WTC11 (cell line): ENCODE data around the gene PGGHG. TPM values are rescaled to one million over a fixed set of nuclear protein-coding genes. Genes with fewer than 3 reads are reported as not detected.
"Not testable (repeated sequence)": the region's sequence is repeated elsewhere in the genome, so short reads cannot be mapped to it uniquely, and the experiment has no call there.

ENCODE experiments used
- ATAC-seq: fragments of 200-7000 bp; cut with Tn5 transposase; 2 replicates; pipeline ENCODE4 v1.10.0; 2021; ENCODE audit warnings: mild to moderate bottlenecking, moderate library complexity
- CTCF ChIA-PET: fragments of 300-600 bp; sonication (Branson Sonifier 250); formaldehyde crosslinking; loops from one replicate; lab custom pipeline; 2021; ENCODE audit warnings: antibody characterized with exemption; lab: Charles Lee
- POLR2A ChIA-PET: fragments of 350-600 bp; sonication (Branson Sonifier 250); formaldehyde crosslinking; loops from one replicate; lab custom pipeline; 2021; ENCODE audit warnings: antibody characterized with exemption; lab: Charles Lee
- DNase-seq: peaks from one replicate; pipeline ENCODE4 v3.0.0; 2021; ENCODE audit warnings: low spot score
- H3K27ac Mint-ChIP-seq: 2 replicates; pipeline ENCODE4 v1.8.0; 2021; ENCODE audit warnings: mixed read lengths
- H3K27me3 Mint-ChIP-seq: 2 replicates; pipeline ENCODE4 v1.8.0; 2021; ENCODE audit warnings: low read depth, mild to moderate bottlenecking, moderate library complexity, mixed read lengths
- H3K36me3 Mint-ChIP-seq: 2 replicates; pipeline ENCODE4 v1.8.0; 2021; ENCODE audit warnings: mixed read lengths
- H3K4me1 Mint-ChIP-seq: 2 replicates; pipeline ENCODE4 v1.8.0; 2022; ENCODE audit warnings: mixed read lengths
- H3K4me3 Mint-ChIP-seq: 2 replicates; pipeline ENCODE4 v1.8.0; 2021; ENCODE audit warnings: mild to moderate bottlenecking, moderate library complexity, mixed read lengths
- H3K9me3 Mint-ChIP-seq: 2 replicates; pipeline ENCODE4 v1.8.0; 2021; ENCODE audit warnings: mixed read lengths
- CREB1 ChIP-seq: sonication (generic); formaldehyde crosslinking; IDR thresholded peaks from 2 replicates; pipeline ENCODE4 v1.8.0; 2023; ENCODE audit warnings: mild to moderate bottlenecking, missing genetic modification reagents
- GABPB1 ChIP-seq: sonication (generic); formaldehyde crosslinking; IDR thresholded peaks from 2 replicates; pipeline ENCODE4 v1.8.1; 2023; ENCODE audit warnings: mild to moderate bottlenecking, missing genetic modification reagents
- GTF2I ChIP-seq: fragments of 250-450 bp; sonication (Bioruptor Pico); conservative IDR thresholded peaks from 2 replicates; pipeline ENCODE4 v1.4.0; 2021; ENCODE audit warnings: mild to moderate bottlenecking
- HMGA2 ChIP-seq: fragments of 250-450 bp; sonication (Bioruptor Pico); IDR thresholded peaks from 2 replicates; pipeline ENCODE4 v1.4.0; 2021; ENCODE audit warnings: mild to moderate bottlenecking, moderate library complexity
- IRF2 ChIP-seq: sonication (generic); formaldehyde crosslinking; IDR thresholded peaks from 2 replicates; pipeline ENCODE4 v1.8.0; 2022; ENCODE audit warnings: low read depth, missing genetic modification reagents, borderline replicate concordance
- JAZF1 ChIP-seq: fragments of 250-450 bp; sonication (Bioruptor Pico); IDR thresholded peaks from 2 replicates; pipeline ENCODE4 v1.9.0; 2021; ENCODE audit warnings: moderate library complexity, mild to moderate bottlenecking, inconsistent platforms
- JUN ChIP-seq: sonication (generic); formaldehyde crosslinking; IDR thresholded peaks from 2 replicates; pipeline ENCODE4 v1.8.0; 2023; ENCODE audit warnings: mild to moderate bottlenecking, missing genetic modification reagents
- KAT7 ChIP-seq: sonication (generic); formaldehyde crosslinking; IDR thresholded peaks from 2 replicates; pipeline ENCODE4 v1.8.1; 2023; ENCODE audit warnings: missing genetic modification reagents, mild to moderate bottlenecking, borderline replicate concordance
- MXD4 ChIP-seq: fragments of 250-450 bp; sonication (Bioruptor Pico); IDR thresholded peaks from 2 replicates; pipeline ENCODE4 v1.8.0; 2021; ENCODE audit warnings: mild to moderate bottlenecking, moderate library complexity, borderline replicate concordance
- NR1H2 ChIP-seq: sonication (generic); formaldehyde crosslinking; IDR thresholded peaks from 2 replicates; pipeline ENCODE4 v1.9.0; 2021; ENCODE audit warnings: mild to moderate bottlenecking, moderate library complexity, missing genetic modification reagents
- PRRX2 ChIP-seq: fragments of 250-450 bp; sonication (Bioruptor Pico); IDR thresholded peaks from 2 replicates; pipeline ENCODE4 v1.8.0; 2021; ENCODE audit warnings: mild to moderate bottlenecking
- RORB ChIP-seq: fragments of 250-450 bp; sonication (Bioruptor Pico); IDR thresholded peaks from 2 replicates; pipeline ENCODE4 v1.9.0; 2021; ENCODE audit warnings: mild to moderate bottlenecking
- ZBTB21 ChIP-seq: sonication (generic); formaldehyde crosslinking; IDR thresholded peaks from 2 replicates; pipeline ENCODE4 v1.8.1; 2023; ENCODE audit warnings: mild to moderate bottlenecking, missing genetic modification reagents, borderline replicate concordance
- ZNF232 ChIP-seq: sonication (generic); formaldehyde crosslinking; IDR thresholded peaks from 2 replicates; pipeline ENCODE4 v1.8.0; 2022; ENCODE audit warnings: mild to moderate bottlenecking, missing genetic modification reagents
- ZNF317 ChIP-seq: sonication (generic); formaldehyde crosslinking; IDR thresholded peaks from 2 replicates; pipeline ENCODE4 v1.8.1; 2023; ENCODE audit warnings: low read depth, mild to moderate bottlenecking, moderate library complexity, missing genetic modification reagents, borderline replicate concordance
- ZNF396 ChIP-seq: fragments of 250-450 bp; sonication (Bioruptor Pico); IDR thresholded peaks from 2 replicates; pipeline ENCODE4 v1.8.0; 2021; ENCODE audit warnings: mild to moderate bottlenecking, moderate library complexity, borderline replicate concordance
- ZNF671 ChIP-seq: fragments of 250-450 bp; sonication (Bioruptor Pico); IDR thresholded peaks from 2 replicates; pipeline ENCODE4 v1.8.0; 2021; ENCODE audit warnings: mild to moderate bottlenecking
- total RNA-seq: library from RNA; stranded (reverse); gene quantifications from 3 replicates; pipeline ENCODE4 v1.2.3, GENCODE V29; 2021
- TF ChIP-seq, protein P1 (sequence below): sonication (generic); formaldehyde crosslinking; IDR thresholded peaks from 2 replicates; pipeline ENCODE4 v1.8.1; 2022; ENCODE audit warnings: missing genetic modification reagents, borderline replicate concordance
- TF ChIP-seq, protein P2 (sequence below): sonication (generic); formaldehyde crosslinking; IDR thresholded peaks from 2 replicates; pipeline ENCODE4 v1.8.0; 2022; ENCODE audit warnings: mild to moderate bottlenecking, missing genetic modification reagents
- TF ChIP-seq, protein P3 (sequence below): sonication (generic); formaldehyde crosslinking; IDR thresholded peaks from 2 replicates; pipeline ENCODE4 v1.8.1; 2022; ENCODE audit warnings: low read depth, missing genetic modification reagents, borderline replicate concordance
- TF ChIP-seq, protein P4 (sequence below): sonication (generic); formaldehyde crosslinking; IDR thresholded peaks from 2 replicates; pipeline ENCODE4 v1.8.0; 2023; ENCODE audit warnings: missing genetic modification reagents
- TF ChIP-seq, protein P5 (sequence below): sonication (generic); formaldehyde crosslinking; IDR thresholded peaks from 2 replicates; pipeline ENCODE4 v1.8.1; 2022; ENCODE audit warnings: mild to moderate bottlenecking, moderate library complexity, missing genetic modification reagents
- TF ChIP-seq, protein P6 (sequence below): sonication (generic); formaldehyde crosslinking; IDR thresholded peaks from 2 replicates; pipeline ENCODE4 v1.8.1; 2022; ENCODE audit warnings: mild to moderate bottlenecking, missing genetic modification reagents, moderate library complexity, borderline replicate concordance

PGGHG gene
- total RNA-seq, 1 experiment from 2014 or later = 74.9 TPM

DNA sequence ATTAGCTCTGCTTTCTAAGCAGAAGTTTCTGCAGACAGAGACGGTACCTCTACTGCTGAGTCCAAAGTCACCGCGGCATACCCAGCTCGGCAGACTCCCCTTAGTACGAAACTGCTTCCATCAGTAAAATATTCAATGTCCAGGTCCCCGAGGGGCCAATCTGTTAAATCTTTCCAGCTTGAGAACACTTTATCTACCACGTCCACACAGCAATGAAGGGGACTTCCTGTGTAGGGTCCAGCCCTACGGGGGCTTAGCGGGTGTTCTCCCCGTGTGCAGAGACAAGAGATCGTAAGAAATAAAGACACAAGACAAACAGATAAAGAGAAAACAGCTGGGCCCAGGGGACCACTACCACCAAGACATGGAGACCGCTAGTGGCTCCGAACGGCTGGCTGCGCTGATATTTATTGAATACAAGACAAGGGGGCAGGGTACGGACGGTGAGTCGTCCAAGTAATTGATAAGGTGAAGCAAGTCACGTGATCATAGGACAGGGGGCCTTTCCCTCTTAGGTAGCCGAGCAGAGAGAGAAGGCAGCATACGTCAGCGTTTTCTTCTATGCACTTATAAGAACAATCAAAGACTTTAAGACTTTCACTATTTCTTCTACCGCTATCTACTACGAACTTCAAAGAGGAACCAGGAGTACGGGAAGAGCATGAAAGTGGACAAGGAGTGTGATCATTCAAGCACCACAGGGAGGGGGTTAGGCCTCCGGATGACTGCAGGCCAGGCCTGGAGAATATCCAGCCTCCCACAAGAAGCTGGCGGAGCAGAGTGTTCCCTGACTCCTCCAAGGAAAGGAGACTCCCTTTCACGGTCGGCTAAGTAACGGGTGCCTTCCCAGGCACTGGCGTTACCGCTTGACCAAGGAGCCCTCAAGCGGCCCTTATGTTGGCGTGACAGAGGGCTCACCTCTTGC lies 35.9 kb downstream of the PGGHG start:
- POLR2A ChIA-PET = interaction anchor here (0.8 kb wide), 1 partner anchor 9 kb away, joined by 3 read pairs; no protein-coding TSS in a partner anchor

DNA sequence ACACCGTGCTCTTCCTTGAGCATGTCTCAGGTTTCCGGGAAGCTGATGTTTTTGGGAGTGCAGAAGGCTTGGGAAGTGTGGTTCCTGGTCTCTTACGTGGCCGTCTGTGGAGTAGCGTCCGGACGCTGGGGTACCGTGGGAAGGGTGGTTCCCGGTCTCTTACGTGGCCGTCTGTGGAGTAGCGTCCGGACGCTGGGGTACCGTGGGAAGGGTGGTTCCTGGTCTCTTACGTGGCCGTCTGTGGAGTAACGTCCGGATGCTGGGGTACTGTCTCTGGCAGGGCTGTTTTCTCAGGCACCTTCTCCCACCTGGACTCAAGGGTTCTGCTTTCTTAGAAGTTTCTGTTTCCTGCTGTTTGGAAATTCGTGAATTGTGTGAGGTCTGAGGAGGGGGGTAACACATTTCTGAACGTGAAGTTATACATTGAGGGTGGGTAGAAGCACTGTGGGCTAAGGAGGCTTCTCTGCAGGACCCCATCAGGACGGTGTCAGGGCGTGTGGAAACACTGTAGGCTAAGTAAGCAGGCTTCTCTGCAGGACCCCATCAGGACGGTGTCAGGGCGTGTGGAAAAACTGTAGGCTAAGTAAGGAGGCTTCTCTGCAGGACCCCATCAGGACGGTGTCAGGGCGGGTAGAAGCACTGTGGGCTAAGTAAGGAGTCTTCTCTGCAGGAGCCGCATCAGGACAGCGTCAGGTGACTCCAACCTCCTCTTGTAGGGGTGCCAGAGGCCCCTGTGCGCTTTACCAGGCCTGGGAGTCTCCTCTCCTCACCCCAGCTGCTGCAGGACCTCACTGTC lies 37.1 kb downstream of the PGGHG start:
- CTCF ChIA-PET = no interaction called here
- ATAC-seq (no peak), DNase-seq (no peak)
- no peaks in the 10 kb centered on the region for H3K27me3 Mint-ChIP-seq
- H3K4me1 Mint-ChIP-seq = peaks cover 41% of the 10 kb centered on the region
- peaks cover 12% of the 10 kb centered on the region for H3K9me3 Mint-ChIP-seq
- H3K36me3 Mint-ChIP-seq = peaks cover 6% of the 10 kb centered on the region
- POLR2A ChIA-PET = interaction anchor here (0.6 kb wide), 1 partner anchor 47 kb away, joined by 3 read pairs; no protein-coding TSS in a partner anchor
- peak overlapping the region; percentile 75; the same call in 1 of the 2 replicates for H3K27ac Mint-ChIP-seq
- TF ChIP-seq ZNF671 (CRISPR knock-in tag) (no peak), HMGA2 (CRISPR knock-in tag) (no peak), MXD4 (CRISPR knock-in tag) (no peak), KAT7 (no peak), GTF2I (CRISPR knock-in tag) (no peak), RORB (CRISPR knock-in tag) (no peak), ZBTB21 (CRISPR knock-in tag) (no peak), CREB1 (CRISPR knock-in tag) (no peak)
- TF ChIP-seq, protein P1, sequence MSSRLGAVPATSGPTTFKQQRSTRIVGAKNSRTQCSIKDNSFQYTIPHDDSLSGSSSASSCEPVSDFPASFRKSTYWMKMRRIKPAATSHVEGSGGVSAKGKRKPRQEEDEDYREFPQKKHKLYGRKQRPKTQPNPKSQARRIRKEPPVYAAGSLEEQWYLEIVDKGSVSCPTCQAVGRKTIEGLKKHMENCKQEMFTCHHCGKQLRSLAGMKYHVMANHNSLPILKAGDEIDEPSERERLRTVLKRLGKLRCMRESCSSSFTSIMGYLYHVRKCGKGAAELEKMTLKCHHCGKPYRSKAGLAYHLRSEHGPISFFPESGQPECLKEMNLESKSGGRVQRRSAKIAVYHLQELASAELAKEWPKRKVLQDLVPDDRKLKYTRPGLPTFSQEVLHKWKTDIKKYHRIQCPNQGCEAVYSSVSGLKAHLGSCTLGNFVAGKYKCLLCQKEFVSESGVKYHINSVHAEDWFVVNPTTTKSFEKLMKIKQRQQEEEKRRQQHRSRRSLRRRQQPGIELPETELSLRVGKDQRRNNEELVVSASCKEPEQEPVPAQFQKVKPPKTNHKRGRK = no peak
- TF ChIP-seq, protein P2, sequence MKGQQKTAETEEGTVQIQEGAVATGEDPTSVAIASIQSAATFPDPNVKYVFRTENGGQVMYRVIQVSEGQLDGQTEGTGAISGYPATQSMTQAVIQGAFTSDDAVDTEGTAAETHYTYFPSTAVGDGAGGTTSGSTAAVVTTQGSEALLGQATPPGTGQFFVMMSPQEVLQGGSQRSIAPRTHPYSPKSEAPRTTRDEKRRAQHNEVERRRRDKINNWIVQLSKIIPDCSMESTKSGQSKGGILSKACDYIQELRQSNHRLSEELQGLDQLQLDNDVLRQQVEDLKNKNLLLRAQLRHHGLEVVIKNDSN (CRISPR knock-in tag) = no peak
- TF ChIP-seq, protein P3, sequence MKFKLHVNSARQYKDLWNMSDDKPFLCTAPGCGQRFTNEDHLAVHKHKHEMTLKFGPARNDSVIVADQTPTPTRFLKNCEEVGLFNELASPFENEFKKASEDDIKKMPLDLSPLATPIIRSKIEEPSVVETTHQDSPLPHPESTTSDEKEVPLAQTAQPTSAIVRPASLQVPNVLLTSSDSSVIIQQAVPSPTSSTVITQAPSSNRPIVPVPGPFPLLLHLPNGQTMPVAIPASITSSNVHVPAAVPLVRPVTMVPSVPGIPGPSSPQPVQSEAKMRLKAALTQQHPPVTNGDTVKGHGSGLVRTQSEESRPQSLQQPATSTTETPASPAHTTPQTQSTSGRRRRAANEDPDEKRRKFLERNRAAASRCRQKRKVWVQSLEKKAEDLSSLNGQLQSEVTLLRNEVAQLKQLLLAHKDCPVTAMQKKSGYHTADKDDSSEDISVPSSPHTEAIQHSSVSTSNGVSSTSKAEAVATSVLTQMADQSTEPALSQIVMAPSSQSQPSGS = no peak
- TF ChIP-seq, protein P4, sequence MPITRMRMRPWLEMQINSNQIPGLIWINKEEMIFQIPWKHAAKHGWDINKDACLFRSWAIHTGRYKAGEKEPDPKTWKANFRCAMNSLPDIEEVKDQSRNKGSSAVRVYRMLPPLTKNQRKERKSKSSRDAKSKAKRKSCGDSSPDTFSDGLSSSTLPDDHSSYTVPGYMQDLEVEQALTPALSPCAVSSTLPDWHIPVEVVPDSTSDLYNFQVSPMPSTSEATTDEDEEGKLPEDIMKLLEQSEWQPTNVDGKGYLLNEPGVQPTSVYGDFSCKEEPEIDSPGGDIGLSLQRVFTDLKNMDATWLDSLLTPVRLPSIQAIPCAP (CRISPR knock-in tag) = no peak
- no peak overlapping the region for H3K4me3 Mint-ChIP-seq

More for the DNA sequence above, 35.9 kb downstream of the PGGHG start:
- H3K9me3 Mint-ChIP-seq, ATAC-seq, H3K27me3 Mint-ChIP-seq, DNase-seq, H3K36me3 Mint-ChIP-seq, H3K4me3 Mint-ChIP-seq: not testable (repeated sequence)
- Mint-ChIP-seq H3K27ac (peak overlapping the region; percentile 73; the same call in 1 of the 2 replicates), H3K4me1 (peaks cover 37% of the 10 kb centered on the region)
- CTCF ChIA-PET = interaction anchor here (0.7 kb wide), 1 partner anchor 74 kb away, joined by 3 read pairs; no protein-coding TSS in a partner anchor

DNA sequence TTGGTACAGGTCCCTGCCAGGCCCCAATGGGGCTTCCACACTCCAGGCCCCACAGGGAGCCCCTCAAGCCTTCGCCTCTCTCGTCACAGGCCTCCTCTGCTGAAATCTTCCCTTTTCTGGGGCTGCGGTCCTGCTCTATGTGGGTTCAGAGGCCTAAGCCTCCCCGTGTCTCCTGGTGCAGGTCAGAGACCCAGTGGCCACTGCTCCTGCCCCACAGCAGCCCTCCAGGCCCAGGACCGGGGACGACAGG lies 37.6 kb downstream of the PGGHG start:
- ATAC-seq = no peak
- DNase-seq = no peak
- Mint-ChIP-seq H3K4me1 (peaks cover 41% of the 10 kb centered on the region), H3K4me3 (no peak overlapping the region), H3K27me3 (no peaks in the 10 kb centered on the region), H3K27ac (no peak overlapping the region; the same call in 1 of the 2 replicates), H3K9me3 (peaks cover 12% of the 10 kb centered on the region), H3K36me3 (peaks cover 11% of the 10 kb centered on the region)
- POLR2A ChIA-PET = interaction anchor here (0.6 kb wide), 1 partner anchor 46 kb away, joined by 3 read pairs; no protein-coding TSS in a partner anchor
- TF ChIP-seq ZNF317 (CRISPR knock-in tag) = no peak
- TF ChIP-seq JAZF1 (CRISPR knock-in tag) = no peak
- TF ChIP-seq KAT7 = no peak
- TF ChIP-seq, protein P5, sequence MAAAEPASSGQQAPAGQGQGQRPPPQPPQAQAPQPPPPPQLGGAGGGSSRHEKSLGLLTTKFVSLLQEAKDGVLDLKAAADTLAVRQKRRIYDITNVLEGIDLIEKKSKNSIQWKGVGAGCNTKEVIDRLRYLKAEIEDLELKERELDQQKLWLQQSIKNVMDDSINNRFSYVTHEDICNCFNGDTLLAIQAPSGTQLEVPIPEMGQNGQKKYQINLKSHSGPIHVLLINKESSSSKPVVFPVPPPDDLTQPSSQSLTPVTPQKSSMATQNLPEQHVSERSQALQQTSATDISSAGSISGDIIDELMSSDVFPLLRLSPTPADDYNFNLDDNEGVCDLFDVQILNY = no peak
- TF ChIP-seq, protein P6, sequence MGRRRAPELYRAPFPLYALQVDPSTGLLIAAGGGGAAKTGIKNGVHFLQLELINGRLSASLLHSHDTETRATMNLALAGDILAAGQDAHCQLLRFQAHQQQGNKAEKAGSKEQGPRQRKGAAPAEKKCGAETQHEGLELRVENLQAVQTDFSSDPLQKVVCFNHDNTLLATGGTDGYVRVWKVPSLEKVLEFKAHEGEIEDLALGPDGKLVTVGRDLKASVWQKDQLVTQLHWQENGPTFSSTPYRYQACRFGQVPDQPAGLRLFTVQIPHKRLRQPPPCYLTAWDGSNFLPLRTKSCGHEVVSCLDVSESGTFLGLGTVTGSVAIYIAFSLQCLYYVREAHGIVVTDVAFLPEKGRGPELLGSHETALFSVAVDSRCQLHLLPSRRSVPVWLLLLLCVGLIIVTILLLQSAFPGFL (CRISPR knock-in tag) = no peak
- no peak for TF ChIP-seq PRRX2 (CRISPR knock-in tag)
- no peak for TF ChIP-seq ZNF232 (CRISPR knock-in tag)
- no peak for TF ChIP-seq ZNF396 (CRISPR knock-in tag)
- TF ChIP-seq GABPB1 = no peak
- no peak for TF ChIP-seq NR1H2 (CRISPR knock-in tag)
- TF ChIP-seq JUN = no peak
- TF ChIP-seq IRF2 = no peak
- CTCF ChIA-PET = no interaction called here
